HL-60 (cell line): ENCODE data around the gene TBC1D22A.

Experiments used
- DNase-seq, 2 experiments: peaks; one replicate each; pipeline ENCODE4 v3.0.0-alpha.2; 2010 to 2020; ENCODE audit warnings: low read depth in 1 of 2, low spot score in 1 of 2
- H3K27ac ChIP-seq: fragments of 250-450 bp; sonication (Bioruptor Pico); replicated peaks from 2 replicates; pipeline ENCODE4 v1.5.1; 2020; ENCODE audit warnings: mild to moderate bottlenecking, moderate library complexity
- H3K27me3 ChIP-seq: fragments of 250-450 bp; sonication (Bioruptor Pico); 2 replicates; pipeline ENCODE4 v1.5.1; 2021; ENCODE audit warnings: mild to moderate bottlenecking, moderate library complexity; ENCODE audit not compliant: insufficient read depth, poor library complexity, severe bottlenecking
- H3K4me3 ChIP-seq: replicated peaks from 2 replicates; pipeline ENCODE4 v1.5.1; 2011; ENCODE audit warnings: mild to moderate bottlenecking, control low read depth, low read length; ENCODE audit not compliant: insufficient read depth
- CTCF ChIP-seq: IDR thresholded peaks from one replicate; pipeline ENCODE4 v1.5.1; 2011; ENCODE audit warnings: low read length, control low read depth, inconsistent platforms; ENCODE audit not compliant: insufficient read depth
- GABPA ChIP-seq: IDR thresholded peaks from 2 replicates; pipeline ENCODE4 v1.6.1; 2012; ENCODE audit warnings: low read depth
- POLR2AphosphoS5 ChIP-seq: IDR thresholded peaks from 2 replicates; pipeline ENCODE4 v1.6.1; 2012; ENCODE audit warnings: low read depth
- SPI1 ChIP-seq: IDR thresholded peaks from 2 replicates; pipeline ENCODE4 v1.6.1; 2012; ENCODE audit warnings: low read depth, mild to moderate bottlenecking, borderline replicate concordance
- TF ChIP-seq, protein P1 (sequence below): IDR thresholded peaks from 2 replicates; pipeline ENCODE4 v1.6.1; 2012; ENCODE audit warnings: low read depth; ENCODE audit not compliant: insufficient replicate concordance

The TBC1D22A gene

GRCh38 chr22:46897246-46897623 lies 134.8 kb downstream of the TBC1D22A start:
- no peak for DNase-seq
- Histone ChIP-seq H3K27ac (no peak overlapping the region), H3K27me3 (no peaks in the 10 kb centered on the region), H3K4me3 (no peak overlapping the region)
- TF ChIP-seq SPI1 = no peak
- no peak for TF ChIP-seq POLR2AphosphoS5
- TF ChIP-seq, protein P1, sequence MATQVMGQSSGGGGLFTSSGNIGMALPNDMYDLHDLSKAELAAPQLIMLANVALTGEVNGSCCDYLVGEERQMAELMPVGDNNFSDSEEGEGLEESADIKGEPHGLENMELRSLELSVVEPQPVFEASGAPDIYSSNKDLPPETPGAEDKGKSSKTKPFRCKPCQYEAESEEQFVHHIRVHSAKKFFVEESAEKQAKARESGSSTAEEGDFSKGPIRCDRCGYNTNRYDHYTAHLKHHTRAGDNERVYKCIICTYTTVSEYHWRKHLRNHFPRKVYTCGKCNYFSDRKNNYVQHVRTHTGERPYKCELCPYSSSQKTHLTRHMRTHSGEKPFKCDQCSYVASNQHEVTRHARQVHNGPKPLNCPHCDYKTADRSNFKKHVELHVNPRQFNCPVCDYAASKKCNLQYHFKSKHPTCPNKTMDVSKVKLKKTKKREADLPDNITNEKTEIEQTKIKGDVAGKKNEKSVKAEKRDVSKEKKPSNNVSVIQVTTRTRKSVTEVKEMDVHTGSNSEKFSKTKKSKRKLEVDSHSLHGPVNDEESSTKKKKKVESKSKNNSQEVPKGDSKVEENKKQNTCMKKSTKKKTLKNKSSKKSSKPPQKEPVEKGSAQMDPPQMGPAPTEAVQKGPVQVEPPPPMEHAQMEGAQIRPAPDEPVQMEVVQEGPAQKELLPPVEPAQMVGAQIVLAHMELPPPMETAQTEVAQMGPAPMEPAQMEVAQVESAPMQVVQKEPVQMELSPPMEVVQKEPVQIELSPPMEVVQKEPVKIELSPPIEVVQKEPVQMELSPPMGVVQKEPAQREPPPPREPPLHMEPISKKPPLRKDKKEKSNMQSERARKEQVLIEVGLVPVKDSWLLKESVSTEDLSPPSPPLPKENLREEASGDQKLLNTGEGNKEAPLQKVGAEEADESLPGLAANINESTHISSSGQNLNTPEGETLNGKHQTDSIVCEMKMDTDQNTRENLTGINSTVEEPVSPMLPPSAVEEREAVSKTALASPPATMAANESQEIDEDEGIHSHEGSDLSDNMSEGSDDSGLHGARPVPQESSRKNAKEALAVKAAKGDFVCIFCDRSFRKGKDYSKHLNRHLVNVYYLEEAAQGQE = no peak
- TF ChIP-seq CTCF = no peak
- TF ChIP-seq GABPA = no peak

DNA sequence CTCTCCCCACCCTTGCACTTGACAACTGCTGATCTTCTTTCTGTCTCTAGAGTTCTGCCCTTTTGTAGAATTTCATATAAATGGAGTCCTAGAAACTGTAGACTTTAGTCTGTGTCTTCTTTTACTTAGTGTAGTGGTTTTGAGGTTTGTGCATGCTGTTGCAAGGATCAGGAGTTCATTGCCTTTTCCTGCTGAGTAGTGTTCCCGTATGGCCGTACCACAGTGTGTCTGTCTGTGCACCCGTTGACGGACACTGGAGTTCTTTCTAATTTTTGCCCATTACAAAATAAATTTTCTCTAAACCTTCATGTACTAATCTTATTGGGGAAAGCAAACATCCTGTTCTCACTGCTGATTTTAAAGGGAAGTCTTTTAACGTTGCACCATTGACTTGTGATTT lies 138.1 kb downstream of the TBC1D22A start:
- peak in 1 of 2 experiments; percentile 12 for DNase-seq
- Histone ChIP-seq H3K27ac (no peak overlapping the region), H3K4me3 (no peak overlapping the region), H3K27me3 (no peaks in the 10 kb centered on the region)
- TF ChIP-seq POLR2AphosphoS5 (no peak), GABPA (no peak)
- TF ChIP-seq, protein P1 = no peak

GRCh38 chr22:46902436-46902835 lies 140.0 kb downstream of the TBC1D22A start:
- Histone ChIP-seq H3K27ac (no peak overlapping the region), H3K4me3 (no peak overlapping the region), H3K27me3 (no peaks in the 10 kb centered on the region)
- DNase-seq = no peak
- TF ChIP-seq CTCF (no peak), GABPA (no peak), POLR2AphosphoS5 (no peak), SPI1 (no peak)
- TF ChIP-seq, protein P1 = no peak
